HepG2 (cell line): ENCODE measurements around the gene OR5B21. TPM values are rescaled to one million over a fixed set of nuclear protein-coding genes. Genes with fewer than 3 reads are reported as not detected.

ENCODE experiments used
- ATAC-seq: fragments of 200-7000 bp; cut with Tn5 transposase; 3 replicates; pipeline ENCODE4 v1.9.1; 2020; ENCODE audit warnings: mild to moderate bottlenecking, moderate library complexity
- BruUV-seq: library from RNA; stranded (reverse); fragments of 400-500 nt; replicated peaks from 2 replicates; lab custom pipeline; 2021; lab: Mats Ljungman, UMichigan
- CTCF ChIA-PET: fragments of 300-600 bp; formaldehyde crosslinking; extraction: SDS; loops from one replicate; lab custom pipeline; 2021; ENCODE audit warnings: low total read pairs, inconsistent platforms, low intra/inter-chr PET ratio; lab: Yijun Ruan, JAX
- POLR2A ChIA-PET: fragments of 350-600 bp; sonication (Branson Sonifier 250); formaldehyde crosslinking; loops from one replicate; lab custom pipeline; 2020; ENCODE audit warnings: antibody characterized with exemption, inconsistent platforms; lab: Yijun Ruan, JAX
- DNase-seq: peaks from one replicate; pipeline ENCODE4 v3.0.0-alpha.2; 2015; ENCODE audit warnings: low spot score
- FAIRE-seq: peaks from 3 replicates; lab custom pipeline; 2011; peaks lifted over from hg19 to GRCh38; lab: Jason Lieb, UNC
- H2AFZ ChIP-seq: one replicate; pipeline ENCODE4 v1.6.1; 2011; ENCODE audit warnings: low read length, inconsistent platforms
- H3K27ac ChIP-seq: fragments of 300-600 bp; 3 replicates; pipeline ENCODE4 v1.8.0; 2011; ENCODE audit warnings: mixed run types, mild to moderate bottlenecking, mixed read lengths, low read length, inconsistent platforms; ENCODE audit not compliant: insufficient read depth; ENCODE audit errors: extremely low read length
- H3K27me3 ChIP-seq, 2 experiments: fragments of 200-600 bp in 1 of 2; 2 replicates in 1 of 2; 3 replicates in 1 of 2; pipeline versions ENCODE4 v1.6.0 to v1.8.0; 2011; ENCODE audit warnings: low read length in 2 of 2, mild to moderate bottlenecking in 2 of 2, moderate library complexity in 2 of 2, inconsistent platforms in 1 of 2; ENCODE audit not compliant: insufficient read depth in 2 of 2, control insufficient read depth in 1 of 2
- H3K36me3 ChIP-seq, 2 experiments: fragments of 200-600 bp in 1 of 2; replicated peaks in 1 of 2; 2 replicates in 1 of 2; 3 replicates in 1 of 2; pipeline versions ENCODE4 v1.5.1 to v1.8.0; 2011; ENCODE audit warnings: low read length in 2 of 2, inconsistent platforms in 1 of 2; ENCODE audit not compliant: insufficient read depth in 2 of 2, control insufficient read depth in 1 of 2
- H3K4me1 ChIP-seq: 2 replicates; pipeline ENCODE4 v1.5.1; 2012; ENCODE audit warnings: low read length, inconsistent platforms; ENCODE audit not compliant: insufficient read depth
- H3K4me2 ChIP-seq: 2 replicates; pipeline ENCODE4 v1.6.0; 2011; ENCODE audit warnings: low read depth, low read length, inconsistent platforms
- H3K4me3 ChIP-seq, 3 experiments: fragments of 200-600 bp in 1 of 3; sonication (generic), shearing (Covaris generic) in 1 of 3; replicated peaks in 1 of 3; 2 replicates each; pipeline ENCODE4 v1.5.1; 2011 to 2016; ENCODE audit warnings: low read length in 3 of 3, inconsistent platforms in 2 of 3, low read depth in 2 of 3, mild to moderate bottlenecking in 2 of 3, control low read depth in 1 of 3, mixed read lengths in 1 of 3; ENCODE audit not compliant: insufficient read depth in 1 of 3
- H3K79me2 ChIP-seq: one replicate; pipeline ENCODE4 v1.6.1; 2011; ENCODE audit warnings: low read length, inconsistent platforms; ENCODE audit not compliant: insufficient read depth
- H3K9ac ChIP-seq: 2 replicates; pipeline ENCODE4 v1.6.0; 2011; ENCODE audit warnings: mild to moderate bottlenecking, low read depth, low read length, inconsistent platforms; ENCODE audit not compliant: insufficient read depth
- H3K9me3 ChIP-seq: 2 replicates; pipeline ENCODE4 v1.5.1; 2012; ENCODE audit warnings: mild to moderate bottlenecking, low read length
- H4K20me1 ChIP-seq: 2 replicates; pipeline ENCODE4 v1.6.0; 2011; ENCODE audit warnings: inconsistent platforms, mild to moderate bottlenecking, low read length, moderate library complexity; ENCODE audit not compliant: insufficient read depth
- SMARCC2 ChIP-seq: fragments of 450-650 bp; IDR thresholded peaks from 2 replicates; pipeline ENCODE4 v1.6.1; 2017; ENCODE audit warnings: antibody characterized with exemption, mild to moderate bottlenecking
- SYNCRIP ChIP-seq: fragments of 200-400 bp; formaldehyde crosslinking; IDR thresholded peaks from 2 replicates; pipeline ENCODE4 v1.6.1; 2018; ENCODE audit warnings: mild to moderate bottlenecking, low read depth, low read length; ENCODE audit not compliant: insufficient read depth
- TP53 ChIP-seq: sonication (generic); formaldehyde crosslinking; conservative IDR thresholded peaks from 2 replicates; pipeline ENCODE4 v1.4.0; 2020; ENCODE audit warnings: missing genetic modification reagents
- ZBTB49 ChIP-seq: sonication (generic); formaldehyde crosslinking; IDR thresholded peaks from 2 replicates; pipeline ENCODE4 v1.4.0; 2020; ENCODE audit warnings: missing genetic modification reagents, borderline replicate concordance
- ZNF281 ChIP-seq: sonication (generic); formaldehyde crosslinking; IDR thresholded peaks from 2 replicates; pipeline ENCODE4 v1.4.0; 2020; ENCODE audit warnings: missing genetic modification reagents, borderline replicate concordance
- ZSCAN25 ChIP-seq: sonication (generic); formaldehyde crosslinking; IDR thresholded peaks from 2 replicates; pipeline ENCODE4 v1.8.0; 2022; ENCODE audit warnings: mild to moderate bottlenecking, missing genetic modification reagents
- WGBS: methylation state at CpG from one replicate; pipeline ENCODE4 v1.1.6; 2017; ENCODE audit warnings: low lambda C conversion rate; 5-methylcytosine and 5-hydroxymethylcytosine counted together
- in situ Hi-C: cut with HindIII; loops from 2 replicates; pipeline ENCODE4 v1.10.0; 2017; ENCODE audit warnings: low pct_unique_long_range_greater_than_20kb; ENCODE audit not compliant: extremely low pct_ligation_motif_present
- intact Hi-C: fragments of 100-400 bp; cut with micrococcal nuclease; formaldehyde crosslinking; loops from one replicate; pipeline ENCODE4 v1.10.0; 2022; ENCODE audit not compliant: unreplicated experiment
- polyA plus RNA-seq, 8 experiments: library from polyadenylated mRNA; depleted of rRNA in 3 of 8; stranded (reverse) in 7 of 8; unstranded in 1 of 8; fragments of >200 nt; fragmentation: Illumina TruSeq in 4 of 8; extraction: Trizol in 4 of 8; gene quantifications; 2 replicates each; pipeline versions ENCODE4 v1.2.1 to v1.2.3, GENCODE V29; 2011 to 2016; ENCODE audit warnings: low read depth in 4 of 8, missing spikeins in 1 of 8, mixed read lengths in 1 of 8; ENCODE audit not compliant: insufficient read depth in 1 of 8
- total RNA-seq, 5 experiments: library from RNA; depleted of rRNA; stranded (reverse); fragments of >200 nt; fragmentation: Illumina TruSeq; extraction: Trizol; gene quantifications; 2 replicates each; pipeline ENCODE4 v1.2.3, GENCODE V29; 2016; ENCODE audit warnings: low read depth in 1 of 5
- TF ChIP-seq, protein P1 (sequence below): sonication (generic); formaldehyde crosslinking; IDR thresholded peaks from 2 replicates; pipeline ENCODE4 v1.4.0; 2020; ENCODE audit warnings: mild to moderate bottlenecking, missing genetic modification reagents
- TF ChIP-seq, protein P2 (sequence below): sonication (generic); formaldehyde crosslinking; IDR thresholded peaks from 2 replicates; pipeline ENCODE4 v1.5.1; 2020; ENCODE audit warnings: missing genetic modification reagents, mild to moderate bottlenecking, borderline replicate concordance
- TF ChIP-seq, protein P3 (sequence below), 2 experiments: sonication (generic) in 1 of 2; formaldehyde crosslinking in 1 of 2; IDR thresholded peaks; 2 replicates each; pipeline versions ENCODE4 v1.4.0 to v1.6.1; 2016 to 2020; ENCODE audit warnings: borderline replicate concordance in 1 of 2, low read depth in 1 of 2, mild to moderate bottlenecking in 1 of 2, missing genetic modification reagents in 1 of 2

Gene OR5B21
- total and polyA plus RNA-seq, 2 of the 13 experiments (the other 11 are each of a cell fraction or from before 2014, with no cell fraction given) = not detected

DNA sequence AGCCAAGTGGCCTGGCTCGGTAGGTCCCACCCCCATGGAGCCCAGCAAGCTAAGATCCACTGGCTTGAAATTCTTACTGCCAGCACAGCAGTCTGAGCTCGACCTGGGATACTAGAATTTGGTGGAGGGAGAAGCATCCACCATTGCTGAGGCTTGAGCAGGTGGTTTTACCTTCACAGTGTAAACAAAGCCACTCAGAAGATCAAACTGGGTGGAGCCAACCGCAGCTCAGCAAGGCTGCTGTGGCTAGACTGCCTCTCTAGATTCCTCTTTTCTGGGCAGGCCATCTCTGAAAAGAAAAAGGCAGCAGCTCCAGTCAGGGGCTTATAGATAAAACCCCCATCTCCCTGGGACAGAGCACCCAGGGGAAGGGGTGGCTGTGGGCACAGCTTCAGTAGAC is 22.3 kb upstream of the OR5B21 start:
- CTCF ChIA-PET = no interaction called here
- no TSS peak for BruUV-seq
- TF ChIP-seq ZNF281 (CRISPR knock-in tag) (no peak), TP53 (CRISPR knock-in tag) (no peak), ZSCAN25 (CRISPR knock-in tag) (no peak), SMARCC2 (no peak), SYNCRIP (no peak), ZBTB49 (CRISPR knock-in tag) (no peak)
- TF ChIP-seq, protein P1, sequence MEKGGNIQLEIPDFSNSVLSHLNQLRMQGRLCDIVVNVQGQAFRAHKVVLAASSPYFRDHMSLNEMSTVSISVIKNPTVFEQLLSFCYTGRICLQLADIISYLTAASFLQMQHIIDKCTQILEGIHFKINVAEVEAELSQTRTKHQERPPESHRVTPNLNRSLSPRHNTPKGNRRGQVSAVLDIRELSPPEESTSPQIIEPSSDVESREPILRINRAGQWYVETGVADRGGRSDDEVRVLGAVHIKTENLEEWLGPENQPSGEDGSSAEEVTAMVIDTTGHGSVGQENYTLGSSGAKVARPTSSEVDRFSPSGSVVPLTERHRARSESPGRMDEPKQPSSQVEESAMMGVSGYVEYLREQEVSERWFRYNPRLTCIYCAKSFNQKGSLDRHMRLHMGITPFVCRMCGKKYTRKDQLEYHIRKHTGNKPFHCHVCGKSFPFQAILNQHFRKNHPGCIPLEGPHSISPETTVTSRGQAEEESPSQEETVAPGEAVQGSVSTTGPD (CRISPR knock-in tag) = no peak
- TF ChIP-seq, protein P2, sequence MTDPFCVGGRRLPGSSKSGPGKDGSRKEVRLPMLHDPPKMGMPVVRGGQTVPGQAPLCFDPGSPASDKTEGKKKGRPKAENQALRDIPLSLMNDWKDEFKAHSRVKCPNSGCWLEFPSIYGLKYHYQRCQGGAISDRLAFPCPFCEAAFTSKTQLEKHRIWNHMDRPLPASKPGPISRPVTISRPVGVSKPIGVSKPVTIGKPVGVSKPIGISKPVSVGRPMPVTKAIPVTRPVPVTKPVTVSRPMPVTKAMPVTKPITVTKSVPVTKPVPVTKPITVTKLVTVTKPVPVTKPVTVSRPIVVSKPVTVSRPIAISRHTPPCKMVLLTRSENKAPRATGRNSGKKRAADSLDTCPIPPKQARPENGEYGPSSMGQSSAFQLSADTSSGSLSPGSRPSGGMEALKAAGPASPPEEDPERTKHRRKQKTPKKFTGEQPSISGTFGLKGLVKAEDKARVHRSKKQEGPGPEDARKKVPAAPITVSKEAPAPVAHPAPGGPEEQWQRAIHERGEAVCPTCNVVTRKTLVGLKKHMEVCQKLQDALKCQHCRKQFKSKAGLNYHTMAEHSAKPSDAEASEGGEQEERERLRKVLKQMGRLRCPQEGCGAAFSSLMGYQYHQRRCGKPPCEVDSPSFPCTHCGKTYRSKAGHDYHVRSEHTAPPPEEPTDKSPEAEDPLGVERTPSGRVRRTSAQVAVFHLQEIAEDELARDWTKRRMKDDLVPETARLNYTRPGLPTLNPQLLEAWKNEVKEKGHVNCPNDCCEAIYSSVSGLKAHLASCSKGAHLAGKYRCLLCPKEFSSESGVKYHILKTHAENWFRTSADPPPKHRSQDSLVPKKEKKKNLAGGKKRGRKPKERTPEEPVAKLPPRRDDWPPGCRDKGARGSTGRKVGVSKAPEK (CRISPR knock-in tag) = no peak
- TF ChIP-seq, protein P3, sequence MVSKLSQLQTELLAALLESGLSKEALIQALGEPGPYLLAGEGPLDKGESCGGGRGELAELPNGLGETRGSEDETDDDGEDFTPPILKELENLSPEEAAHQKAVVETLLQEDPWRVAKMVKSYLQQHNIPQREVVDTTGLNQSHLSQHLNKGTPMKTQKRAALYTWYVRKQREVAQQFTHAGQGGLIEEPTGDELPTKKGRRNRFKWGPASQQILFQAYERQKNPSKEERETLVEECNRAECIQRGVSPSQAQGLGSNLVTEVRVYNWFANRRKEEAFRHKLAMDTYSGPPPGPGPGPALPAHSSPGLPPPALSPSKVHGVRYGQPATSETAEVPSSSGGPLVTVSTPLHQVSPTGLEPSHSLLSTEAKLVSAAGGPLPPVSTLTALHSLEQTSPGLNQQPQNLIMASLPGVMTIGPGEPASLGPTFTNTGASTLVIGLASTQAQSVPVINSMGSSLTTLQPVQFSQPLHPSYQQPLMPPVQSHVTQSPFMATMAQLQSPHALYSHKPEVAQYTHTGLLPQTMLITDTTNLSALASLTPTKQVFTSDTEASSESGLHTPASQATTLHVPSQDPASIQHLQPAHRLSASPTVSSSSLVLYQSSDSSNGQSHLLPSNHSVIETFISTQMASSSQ (IDR thresholded peaks at IDR 0.05; ENCODE audit: low read depth) = no peak
- TF ChIP-seq, protein P3 (CRISPR knock-in tag; IDR thresholded peaks at IDR 0.05; ENCODE audit: borderline replicate concordance) = no peak

More for the DNA sequence above, 22.3 kb upstream of the OR5B21 start:
- Histone ChIP-seq H3K9ac (no peak overlapping the region), H3K9me3 (no peaks in the 10 kb centered on the region), H3K27ac (no peak overlapping the region), H3K27me3 (no peaks in the 10 kb centered on the region; a peak in 1 of 5 replicates), H3K36me3 (no peaks in the 10 kb centered on the region), H3K4me1 (peaks cover 9% of the 10 kb centered on the region; the same call in 1 of the 2 replicates), H3K79me2 (no peaks in the 10 kb centered on the region), H3K4me2 (no peak overlapping the region), H3K4me3 (no peak overlapping the region), H4K20me1 (no peaks in the 10 kb centered on the region), H2AFZ (no peak overlapping the region)
- intact Hi-C loops = no loop called here
- 89% methylated on average over 2 of the region's 3 CpGs for WGBS
- FAIRE-seq (no peak), ATAC-seq (no peak), DNase-seq (no peak)
- POLR2A ChIA-PET = no interaction called here
- in situ Hi-C loops = loop anchor here (25.0 kb wide), 1 partner anchor 257 kb away; no protein-coding TSS in a partner anchor
